GM21529 (cell line): ENCODE results near the gene CCNH.
A peak's percentile ranks its signal among the peaks of the same experiment; 100 is the strongest.

ENCODE experiments used
- ATAC-seq: cut with Tn5 transposase; IDR thresholded peaks from one replicate; pipeline ENCODE4 v1.9.1; 2021; ENCODE audit not compliant: unreplicated experiment

The CCNH gene

GRCh38 chr5:87361536-87362213 lies 51.1 kb downstream of the CCNH start:
- ATAC-seq: no peak

DNA sequence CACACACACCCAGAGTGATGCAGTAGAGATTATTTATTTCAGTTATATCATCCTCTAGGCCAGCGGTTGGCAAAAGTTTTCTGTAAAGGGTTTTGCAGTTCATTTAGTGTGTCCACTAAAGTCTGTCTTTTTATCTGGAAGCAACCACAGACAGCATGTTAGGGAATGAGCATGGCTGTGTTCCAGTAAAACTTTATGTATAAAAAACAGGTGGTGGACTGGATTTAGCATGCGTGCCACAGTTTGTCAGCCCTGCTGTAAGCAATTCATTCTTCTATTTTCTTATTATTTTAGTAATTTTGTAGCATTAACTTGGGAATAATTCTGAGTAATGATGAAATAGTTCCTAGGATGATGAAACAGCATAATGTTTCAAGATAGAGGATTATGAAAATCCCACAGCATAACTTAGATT lies 51.7 kb downstream of the CCNH start:
- ATAC-seq: no peak

DNA sequence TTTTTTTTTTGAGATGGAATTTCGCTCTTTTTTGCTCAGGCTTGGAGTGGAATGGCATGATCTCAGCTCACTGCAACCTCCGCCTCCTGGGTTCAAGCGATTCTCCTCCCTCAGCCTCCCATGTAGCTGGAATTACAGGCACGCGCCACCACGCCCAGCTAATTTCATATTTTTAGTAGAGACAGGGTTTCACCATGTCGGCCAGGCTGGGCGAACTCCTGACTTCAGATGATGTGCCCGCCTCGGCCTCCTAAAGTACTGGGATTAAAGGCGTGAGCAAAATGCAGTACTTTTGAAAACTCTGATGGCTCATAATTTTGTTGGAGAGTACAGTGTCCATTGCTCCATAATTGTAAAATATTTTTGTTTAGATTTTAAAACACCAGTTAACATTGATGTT lies 52.6 kb downstream of the CCNH start:
- no peak for ATAC-seq

GRCh38 chr5:87359106-87359505 lies 53.6 kb downstream of the CCNH start:
- no peak for ATAC-seq

DNA sequence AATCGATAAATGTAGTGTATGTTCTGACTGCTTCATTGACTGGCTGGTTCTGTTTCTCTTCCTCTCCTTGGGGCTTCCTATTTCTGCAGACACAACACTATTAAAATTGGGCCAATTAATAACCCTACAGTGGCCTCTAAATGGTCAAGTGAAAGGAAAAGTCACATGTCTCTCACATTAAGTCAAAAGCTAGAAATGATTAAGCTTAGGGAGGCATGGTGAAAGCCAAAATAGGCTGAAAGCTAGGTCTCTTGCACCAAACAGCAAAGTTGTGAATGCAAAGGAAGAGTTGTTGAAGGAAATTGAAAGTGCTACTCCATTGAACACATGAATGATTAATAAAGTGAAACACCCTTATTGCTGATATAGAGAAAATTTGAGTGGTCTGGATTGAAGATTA lies 58.2 kb downstream of the CCNH start:
- ATAC-seq: peak; percentile 88

- ATAC-seq: no peak
These were observed 64.9 kb downstream of the CCNH start for GRCh38 chr5:87347841-87348240.

DNA sequence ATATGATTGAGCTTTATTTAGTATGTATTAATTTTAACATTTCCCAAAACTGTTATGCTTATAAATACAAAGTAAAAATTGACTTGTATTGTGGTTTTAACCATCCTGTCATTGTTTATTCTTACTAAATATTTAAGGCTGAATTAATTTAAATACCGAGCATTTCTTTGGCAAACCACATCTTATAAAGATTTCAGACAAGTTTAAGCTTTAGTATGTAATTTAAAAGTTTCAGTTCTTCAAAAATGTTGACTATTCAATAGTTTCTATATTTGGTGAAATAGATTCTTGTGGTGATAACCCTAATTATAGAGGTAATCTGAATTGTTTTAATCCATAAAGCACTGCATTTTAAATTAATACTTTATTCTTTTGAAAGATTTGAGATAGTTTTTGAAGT lies 65.5 kb downstream of the CCNH start:
- peak; percentile 65 for ATAC-seq
